Pancreas (tissue), 10 donors: Measurements from ENCODE around the gene KDM8. TPM values are rescaled to one million over a fixed set of nuclear protein-coding genes. Genes with fewer than 3 reads are reported as not detected.

Experiments
- ATAC-seq, 4 donors: fragments of 200-7000 bp; cut with Tn5 transposase; one replicate each; pipeline versions ENCODE4 v1.8.0 to v1.9.1; 2020; ENCODE audit warnings: mild to moderate bottlenecking in 4 of 4, moderate library complexity in 4 of 4
- DNase-seq, 6 donors: peaks; one replicate each; pipeline ENCODE4 v3.0.0-alpha.2; 2020
- FAIRE-seq: peaks from 2 replicates; lab custom pipeline; 2012; peaks lifted over from hg19 to GRCh38; lab: Jason Lieb, UNC
- H3K27ac ChIP-seq, 4 donors: fragments of 200-600 bp; sonication (generic); 1 replicate in 3 of 4; 2 replicates in 1 of 4; pipeline versions ENCODE4 v1.5.0 to v1.8.0; 2020
- H3K27me3 ChIP-seq, 4 donors: fragments of 200-600 bp; one replicate each; pipeline ENCODE4 v1.8.0; 2021
- H3K36me3 ChIP-seq, 3 donors: fragments of 200-600 bp; sonication (generic) in 1 of 3; one replicate each; pipeline versions ENCODE4 v1.5.0 to v1.8.0; 2020 to 2021
- H3K4me1 ChIP-seq, 3 donors: fragments of 200-600 bp; one replicate each; pipeline ENCODE4 v1.8.0; 2021
- H3K4me3 ChIP-seq, 4 donors: fragments of 200-600 bp; sonication (generic) in 2 of 4; one replicate each; pipeline versions ENCODE4 v1.5.0 to v1.8.0; 2020 to 2021
- H3K9me3 ChIP-seq, 4 donors: fragments of 200-600 bp; one replicate each; pipeline ENCODE4 v1.8.0; 2021
- CTCF ChIP-seq, 4 donors: fragments of 200-600 bp; sonication (generic) in 3 of 4; IDR thresholded peaks; one replicate each; pipeline versions ENCODE4 v1.5.0 to v1.8.0; 2021; ENCODE audit warnings: antibody characterized with exemption in 4 of 4
- WGBS, 2 donors: extraction: QIAGEN DNeasy Blood & Tissue Kit; methylation state at CpG; one replicate each; pipeline ENCODE4 v1.1.7; 2013; 5-methylcytosine and 5-hydroxymethylcytosine counted together
- intact Hi-C, 3 donors: fragments of 100-400 bp; cut with DNase I; formaldehyde crosslinking; loops; one replicate each; pipeline versions ENCODE4 v1.11.1 to v1.14.2; 2022
- polyA plus RNA-seq, 2 donors: library from polyadenylated mRNA; stranded (reverse); fragments of 200-250 nt; gene quantifications; one replicate each; pipeline ENCODE4 v1.2.3, GENCODE V29; 2013
- total RNA-seq, 6 donors: library from RNA; stranded (reverse); fragmentation: NEBNext Ultra II Directional in 4 of 6; extraction: Animal tissue kit (Norgen Biotek cat#: 25700) in 4 of 6; gene quantifications; one replicate each; pipeline versions ENCODE4 v1.2.1 to v1.2.4, GENCODE V29; 2021 to 2023
- donor health status: healthy with polysubstance abuse.
- donor health status: DM: no; HTN: no; CAD: no; lungs with moderate emphysema.
- donor health status: DM: no; HTN: no; CAD: no.
- donor health status: control.
- donor health status: control.
- donor health status: Bipolar disorder and iron deficiency.
- donor health status: DM: yes; HTN: yes; CAD: no.
- donor health status: DM: no; HTN: no; CAD: no.
- donor health status: DM: no; HTN: no; CAD: no.
- donor health status: DM: yes; HTN: yes; CAD: no.

The KDM8 gene
- total and polyA plus RNA-seq, 8 donors: 4.7 to 17.7 (median 6.8) TPM

GRCh38 chr16:27222249-27223225 lies 19.2 kb downstream of the KDM8 start:
- DNase-seq (peak in 5 of 6 donors; percentile 43 to 76 (median 57)), FAIRE-seq (no peak), ATAC-seq (peak; percentile 42 to 56 (median 48))
- no peak for TF ChIP-seq CTCF (IDR thresholded peaks at IDR 0.05)
- intact Hi-C loops: no loop called here
- Histone ChIP-seq H3K27me3 (no peaks in the 10 kb centered on the region), H3K36me3 (peaks cover 0 to 6% (median 0%) of the 10 kb centered on the region in 3 donors), H3K4me1 (peaks cover 13 to 27% (median 24%) of the 10 kb centered on the region in 3 donors), H3K4me3 (no peak overlapping the region), H3K9me3 (no peaks in the 10 kb centered on the region), H3K27ac (peak overlapping the region; percentile 53 to 70 (median 63))
- WGBS, 2 donors: 39 to 42% methylated on average over 30 of the region's 30 CpGs

- FAIRE-seq: no peak
- no peak overlapping the region for H3K27ac ChIP-seq
- no peak for TF ChIP-seq CTCF (IDR thresholded peaks at IDR 0.05)
- no peak for ATAC-seq
- DNase-seq: peak in 2 of 6 donors; percentile 44 to 68
- 88 to 97% methylated on average over 8 of the region's 8 CpGs for WGBS, 2 donors
- H3K4me1 ChIP-seq: peaks cover 13 to 27% (median 24%) of the 10 kb centered on the region in 3 donors
- H3K9me3 ChIP-seq: no peaks in the 10 kb centered on the region
- no peaks in the 10 kb centered on the region for H3K27me3 ChIP-seq
- peaks cover 0 to 6% (median 0%) of the 10 kb centered on the region in 3 donors for H3K36me3 ChIP-seq
- H3K4me3 ChIP-seq: no peak overlapping the region
- intact Hi-C loops: no loop called here
Measured at GRCh38 chr16:27223226-27223610, 19.9 kb downstream of the KDM8 start.

- H3K4me1 ChIP-seq: peaks cover 13 to 27% (median 24%) of the 10 kb centered on the region in 3 donors
- 91 to 93% methylated on average over 6 of the region's 6 CpGs for WGBS, 2 donors
- DNase-seq (peak in 1 of 6 donors; percentile 13), FAIRE-seq (no peak), ATAC-seq (no peak)
- no peak overlapping the region for H3K4me3 ChIP-seq
- no peaks in the 10 kb centered on the region for H3K27me3 ChIP-seq
- no peak overlapping the region for H3K27ac ChIP-seq
- intact Hi-C loops: no loop called here
- peaks cover 0 to 6% (median 0%) of the 10 kb centered on the region in 3 donors for H3K36me3 ChIP-seq
- H3K9me3 ChIP-seq: no peaks in the 10 kb centered on the region
- no peak for TF ChIP-seq CTCF (IDR thresholded peaks at IDR 0.05)
Measured at GRCh38 chr16:27223701-27224100, 20.4 kb downstream of the KDM8 start.

- DNase-seq (peak in 3 of 6 donors; percentile 40 to 69 (median 61)), ATAC-seq (no peak), FAIRE-seq (no peak)
- no peaks in the 10 kb centered on the region for H3K27me3 ChIP-seq
- peaks cover 0 to 3% (median 0%) of the 10 kb centered on the region in 3 donors for H3K36me3 ChIP-seq
- H3K9me3 ChIP-seq: no peaks in the 10 kb centered on the region
- peaks cover 13 to 29% (median 24%) of the 10 kb centered on the region in 3 donors for H3K4me1 ChIP-seq
- no peak for TF ChIP-seq CTCF (IDR thresholded peaks at IDR 0.05)
- H3K27ac ChIP-seq: no peak overlapping the region
- intact Hi-C loops: no loop called here
- no peak overlapping the region for H3K4me3 ChIP-seq
- 94 to 96% methylated on average over 14 of the region's 14 CpGs for WGBS, 2 donors
Measured at GRCh38 chr16:27224271-27224737, 21.0 kb downstream of the KDM8 start.
